Endometrium (tissue), 2 donors: ENCODE data around the gene RPP21.
"Not testable (repeated sequence)": the region's sequence is repeated elsewhere in the genome, so short reads cannot be mapped to it uniquely, and the experiment has no call there.

Experiments
- FAIRE-seq: peaks from 2 replicates; lab custom pipeline; 2012; peaks lifted over from hg19 to GRCh38; lab: Jason Lieb, UNC
- donor health status: control.
- donor health status: control.

The RPP21 gene

GRCh38 chr6:30331981-30332380 lies 13.0 kb upstream of the RPP21 start:
- FAIRE-seq = no peak

GRCh38 chr6:30334075-30334783 lies 10.7 kb upstream of the RPP21 start:
- FAIRE-seq = no peak

- no peak for FAIRE-seq
Measured at GRCh38 chr6:30340589-30341054, 4.3 kb upstream of the RPP21 start.

- no peak for FAIRE-seq
Measured at GRCh38 chr6:30341218-30341617, 3.7 kb upstream of the RPP21 start.

GRCh38 chr6:30341728-30342127 lies 3.2 kb upstream of the RPP21 start:
- no peak for FAIRE-seq

GRCh38 chr6:30344191-30344867 lies 627 bp upstream of the RPP21 start:
- FAIRE-seq = no peak

- FAIRE-seq = no peak
Measured at GRCh38 chr6:30345852-30346251, 896 bp downstream of the RPP21 start.

- no peak for FAIRE-seq
Measured at GRCh38 chr6:30348957-30349356, 4.0 kb downstream of the RPP21 start.

GRCh38 chr6:30349421-30350177 lies 4.6 kb downstream of the RPP21 start:
- FAIRE-seq = no peak

- FAIRE-seq = no peak
Measured at GRCh38 chr6:30350524-30350923, 5.6 kb downstream of the RPP21 start.

- no peak for FAIRE-seq
Measured at GRCh38 chr6:30352550-30352949, 7.6 kb downstream of the RPP21 start.

GRCh38 chr6:30355281-30355680 lies 10.3 kb downstream of the RPP21 start:
- no peak for FAIRE-seq

GRCh38 chr6:30356536-30356935 lies 11.6 kb downstream of the RPP21 start:
- no peak for FAIRE-seq

- FAIRE-seq = peak; percentile 4
Measured at GRCh38 chr6:30357678-30358540, 13.0 kb downstream of the RPP21 start.

GRCh38 chr6:30359276-30359675 lies 14.3 kb downstream of the RPP21 start:
- FAIRE-seq = no peak

- no peak for FAIRE-seq
Measured at GRCh38 chr6:30360139-30360538, 15.2 kb downstream of the RPP21 start.

GRCh38 chr6:30361661-30362060 lies 16.7 kb downstream of the RPP21 start:
- no peak for FAIRE-seq

GRCh38 chr6:30363459-30363858 lies 18.5 kb downstream of the RPP21 start:
- FAIRE-seq = no peak

- FAIRE-seq = no peak
Measured at GRCh38 chr6:30364591-30364990, 19.6 kb downstream of the RPP21 start.

GRCh38 chr6:30369280-30369679 lies 24.3 kb downstream of the RPP21 start:
- FAIRE-seq = not testable (repeated sequence)

GRCh38 chr6:30378290-30378937 lies 33.5 kb downstream of the RPP21 start:
- no peak for FAIRE-seq

GRCh38 chr6:30380464-30380863 lies 35.5 kb downstream of the RPP21 start:
- no peak for FAIRE-seq
